IPS-18c (cell line): ENCODE results near the gene HLCS.

Experiments used
- H3K4me3 ChIP-seq: 2 replicates; pipeline ENCODE4 v1.7.0; 2013; ENCODE audit warnings: low read depth, mild to moderate bottlenecking, low read length, moderate library complexity; ENCODE audit not compliant: insufficient read depth
- H3K9me3 ChIP-seq: one replicate; pipeline ENCODE4 v1.6.1; 2013; ENCODE audit warnings: mild to moderate bottlenecking, low read length, moderate library complexity; ENCODE audit not compliant: control insufficient read depth, insufficient read depth

The HLCS gene

DNA sequence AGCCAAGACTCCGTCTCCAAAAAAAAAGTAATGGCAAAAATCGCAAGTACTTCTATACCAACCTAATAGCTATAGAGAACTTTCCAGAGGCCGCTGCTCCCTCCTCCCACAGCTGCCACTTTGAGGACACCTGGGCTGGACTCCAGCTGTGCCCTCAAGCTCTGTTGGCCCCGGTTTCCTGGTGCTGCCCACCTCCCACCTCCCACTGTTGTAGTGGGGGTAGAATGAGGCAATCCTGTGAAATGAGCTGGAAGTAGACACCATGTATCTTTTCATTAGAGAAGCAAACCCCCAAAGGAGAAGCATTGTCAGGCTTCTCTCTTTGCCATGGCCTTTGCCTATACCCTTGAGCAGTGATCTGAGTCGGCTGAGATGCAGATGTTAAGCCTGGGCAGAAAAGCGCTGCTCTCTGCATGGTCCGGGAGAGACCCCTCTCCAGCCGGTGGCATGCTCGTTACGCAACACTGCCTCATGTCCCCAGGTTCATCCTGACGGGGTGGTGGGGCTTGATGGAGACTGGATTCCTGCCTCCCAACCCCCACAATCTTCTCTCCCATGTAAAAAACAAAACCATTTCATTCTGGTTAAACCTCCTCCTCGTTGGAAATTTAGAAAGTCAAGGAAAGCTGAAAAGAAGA is 227.9 kb downstream of the HLCS start:
- Histone ChIP-seq H3K4me3 (no peak overlapping the region), H3K9me3 (peaks cover 2% of the 10 kb centered on the region)

DNA sequence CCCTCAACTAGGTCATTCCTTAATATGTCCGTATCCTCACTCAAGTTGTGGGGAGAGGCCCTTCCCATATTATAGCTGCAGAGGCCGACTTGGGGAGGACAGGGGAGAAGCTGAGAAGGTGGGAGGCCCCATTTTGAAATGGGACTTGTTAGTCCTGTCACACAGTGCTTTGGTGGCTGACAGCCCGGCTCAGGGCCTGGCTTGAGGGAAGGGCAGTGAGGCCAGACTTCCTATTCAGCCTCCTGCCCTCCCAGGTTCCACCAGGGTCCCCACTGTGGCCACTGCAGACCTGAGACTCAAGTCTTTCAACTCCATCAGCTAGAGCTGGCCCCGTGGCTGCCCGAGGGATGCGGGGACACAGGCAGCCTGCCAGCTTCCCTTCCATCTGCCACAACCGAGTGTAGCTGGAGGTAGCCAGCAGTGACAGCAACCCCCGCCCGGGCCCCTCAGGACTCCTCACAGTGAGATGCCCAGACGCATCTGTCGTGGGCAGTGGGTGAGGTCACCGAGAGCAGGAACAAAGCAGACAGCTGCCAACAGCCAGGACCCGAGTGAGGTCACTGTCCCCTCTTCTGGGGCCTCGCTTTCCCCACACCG is 230.6 kb downstream of the HLCS start:
- peaks cover 2% of the 10 kb centered on the region for H3K9me3 ChIP-seq
- H3K4me3 ChIP-seq = no peak overlapping the region

DNA sequence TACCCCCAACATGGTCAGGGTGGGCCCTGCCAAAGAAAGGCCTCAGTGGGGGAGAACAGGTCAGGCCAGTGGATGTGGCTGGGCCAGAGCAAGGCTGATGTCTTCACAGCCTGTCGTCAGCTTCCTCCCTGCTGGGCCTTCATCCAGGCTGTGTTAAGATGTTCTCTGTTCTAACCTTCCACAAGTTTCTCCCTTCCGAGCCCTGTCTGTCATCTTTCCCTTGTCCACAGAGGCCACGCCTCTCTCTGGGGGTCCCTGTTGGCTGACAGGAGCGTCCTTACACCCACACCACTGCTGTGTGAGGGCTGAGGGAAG is 231.3 kb downstream of the HLCS start:
- Histone ChIP-seq H3K4me3 (no peak overlapping the region), H3K9me3 (peaks cover 2% of the 10 kb centered on the region)

DNA sequence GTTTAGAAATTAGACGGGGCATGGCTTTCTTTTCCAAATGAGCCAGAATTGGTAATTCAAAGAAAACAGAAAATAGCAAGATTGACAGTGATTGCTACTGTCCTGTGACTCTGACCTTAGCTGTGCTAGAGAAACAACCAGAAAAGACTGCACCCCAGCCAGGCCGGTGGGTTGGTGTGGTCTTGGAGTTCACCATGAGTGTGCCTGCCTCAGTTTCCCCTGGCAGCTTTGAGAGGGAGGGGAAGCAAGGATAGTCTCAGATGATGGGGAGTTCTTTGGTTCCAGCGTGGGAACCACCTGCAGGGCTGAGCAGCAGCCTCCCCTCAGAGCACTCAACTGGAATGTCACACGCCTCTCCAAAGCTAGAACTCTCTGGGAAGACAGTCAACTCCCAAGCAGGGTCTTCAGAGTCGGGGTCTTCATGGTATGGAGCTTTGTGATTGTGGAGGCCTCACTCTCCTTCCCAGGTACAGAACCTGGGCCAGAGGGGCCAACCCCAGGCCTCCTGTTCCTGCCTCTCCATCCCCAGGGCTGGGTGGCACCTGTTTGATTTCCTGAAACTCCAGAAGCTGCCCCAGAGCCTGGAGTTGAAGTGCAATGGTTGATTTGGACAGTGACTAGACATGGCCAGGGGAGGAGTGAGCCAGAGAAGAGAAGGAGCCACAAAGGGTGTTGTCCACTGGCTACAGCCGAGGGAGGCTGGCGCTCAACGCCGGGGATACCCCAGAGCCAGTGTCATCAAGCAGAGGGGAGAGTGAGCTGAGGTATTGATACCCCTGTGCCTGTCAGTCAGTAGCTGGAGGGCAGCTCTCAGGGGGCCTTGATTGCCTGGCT is 231.9 kb downstream of the HLCS start:
- Histone ChIP-seq H3K9me3 (peaks cover 2% of the 10 kb centered on the region), H3K4me3 (no peak overlapping the region)

DNA sequence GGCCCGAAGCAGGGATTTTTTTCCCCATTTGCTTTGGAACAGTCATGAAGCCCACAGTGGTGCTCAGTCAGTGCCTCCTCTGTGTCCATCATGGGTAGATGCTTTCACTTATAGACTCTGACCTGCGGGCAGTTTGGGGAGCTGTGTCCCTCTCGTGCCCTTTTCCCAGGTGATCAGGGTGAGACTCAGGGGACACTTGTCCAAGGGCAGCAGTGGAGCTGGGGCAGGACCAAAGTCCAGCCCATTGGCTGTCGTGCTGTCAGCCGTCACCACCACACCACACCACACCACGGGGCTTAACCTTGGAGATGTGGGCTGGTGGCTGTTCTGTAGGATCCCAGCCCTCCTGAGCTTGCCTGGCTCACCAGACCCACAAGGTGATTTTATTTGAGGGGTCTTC is 232.6 kb downstream of the HLCS start:
- H3K9me3 ChIP-seq = peaks cover 2% of the 10 kb centered on the region
- H3K4me3 ChIP-seq = no peak overlapping the region

DNA sequence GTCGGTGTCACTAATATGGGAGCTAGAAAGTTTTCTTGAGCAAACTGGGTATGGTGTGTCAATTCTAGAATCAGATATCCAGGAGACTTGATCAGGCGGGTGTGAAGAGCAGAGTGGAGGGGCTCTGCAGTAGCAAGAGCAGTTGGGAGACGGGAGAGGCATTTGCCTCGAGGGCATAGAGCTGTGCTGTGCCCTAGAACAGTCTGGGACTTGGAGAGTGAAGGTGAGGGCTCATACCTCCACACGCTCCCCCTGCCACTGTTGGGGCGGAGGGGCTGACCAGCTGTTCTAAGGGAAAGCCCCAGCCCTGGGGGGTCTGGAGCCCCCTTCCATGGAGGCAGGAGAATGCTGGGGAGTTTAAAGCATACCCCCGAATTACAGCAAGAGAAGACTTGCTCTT is 233.7 kb downstream of the HLCS start:
- Histone ChIP-seq H3K4me3 (no peak overlapping the region), H3K9me3 (peaks cover 2% of the 10 kb centered on the region)

DNA sequence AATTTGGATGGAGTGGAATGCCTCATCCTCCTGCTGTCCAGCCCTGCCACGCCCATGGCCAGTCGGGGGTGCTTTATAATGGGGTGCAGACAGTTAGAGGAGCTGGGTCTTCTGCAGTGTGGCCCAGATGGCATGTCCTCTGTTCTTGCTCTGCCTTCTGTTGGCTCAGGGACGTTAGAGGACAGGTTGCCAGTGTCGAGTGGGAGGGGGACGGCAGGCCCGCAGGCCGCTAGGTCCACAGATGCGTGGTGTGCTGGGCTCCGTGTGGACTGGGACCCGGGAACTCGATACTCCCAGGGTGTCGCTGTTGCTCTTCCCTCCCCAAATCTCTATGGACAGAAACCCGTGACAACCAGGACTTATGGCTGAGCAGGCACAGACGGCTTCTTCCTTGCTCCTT is 234.3 kb downstream of the HLCS start:
- peaks cover 2% of the 10 kb centered on the region for H3K9me3 ChIP-seq
- no peak overlapping the region for H3K4me3 ChIP-seq

DNA sequence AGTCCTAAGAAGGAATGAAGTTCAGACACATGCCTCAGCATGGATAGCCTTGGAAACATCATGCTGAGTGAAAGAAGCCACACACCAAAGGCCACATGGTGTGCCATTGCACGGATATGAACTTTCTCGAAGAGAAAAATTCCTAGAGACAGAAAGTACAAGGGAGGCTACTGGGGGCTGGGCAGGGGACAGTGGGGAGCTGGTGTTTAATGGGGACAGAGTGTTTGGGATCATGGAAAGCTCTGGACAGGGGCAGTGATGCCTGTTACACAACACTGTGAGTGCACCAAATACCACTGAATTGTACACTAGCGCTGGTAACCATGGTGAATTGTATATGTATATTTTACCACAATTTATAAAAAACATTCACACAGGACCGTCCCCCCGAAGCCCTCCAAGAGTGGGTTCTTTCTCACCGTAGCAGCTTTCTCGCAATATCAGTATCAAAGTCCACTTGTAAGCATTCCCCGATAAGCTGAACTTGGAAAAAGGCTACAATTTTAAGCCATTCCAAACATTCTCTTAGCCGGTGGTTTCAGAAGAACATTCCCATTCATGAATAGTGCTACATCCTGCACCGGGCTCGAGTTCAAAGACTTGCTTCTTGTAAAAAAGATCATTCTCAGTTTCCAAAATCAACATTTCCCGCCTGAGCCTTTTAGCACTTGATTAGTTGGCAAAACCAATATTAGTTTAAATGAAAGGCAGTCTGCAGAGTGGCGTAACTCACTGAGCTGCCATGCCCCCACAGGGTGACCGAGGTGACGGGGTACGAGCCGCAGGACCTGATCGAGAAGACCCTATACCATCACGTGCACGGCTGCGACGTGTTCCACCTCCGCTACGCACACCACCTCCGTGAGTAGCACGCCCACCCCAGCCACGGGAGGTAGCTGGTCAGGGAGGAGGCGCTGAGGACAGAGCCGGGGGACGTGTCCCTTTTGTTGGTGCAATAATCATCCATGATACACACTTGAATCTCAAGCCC is 235.9 kb downstream of the HLCS start:
- Histone ChIP-seq H3K9me3 (peaks cover 2% of the 10 kb centered on the region), H3K4me3 (no peak overlapping the region)

DNA sequence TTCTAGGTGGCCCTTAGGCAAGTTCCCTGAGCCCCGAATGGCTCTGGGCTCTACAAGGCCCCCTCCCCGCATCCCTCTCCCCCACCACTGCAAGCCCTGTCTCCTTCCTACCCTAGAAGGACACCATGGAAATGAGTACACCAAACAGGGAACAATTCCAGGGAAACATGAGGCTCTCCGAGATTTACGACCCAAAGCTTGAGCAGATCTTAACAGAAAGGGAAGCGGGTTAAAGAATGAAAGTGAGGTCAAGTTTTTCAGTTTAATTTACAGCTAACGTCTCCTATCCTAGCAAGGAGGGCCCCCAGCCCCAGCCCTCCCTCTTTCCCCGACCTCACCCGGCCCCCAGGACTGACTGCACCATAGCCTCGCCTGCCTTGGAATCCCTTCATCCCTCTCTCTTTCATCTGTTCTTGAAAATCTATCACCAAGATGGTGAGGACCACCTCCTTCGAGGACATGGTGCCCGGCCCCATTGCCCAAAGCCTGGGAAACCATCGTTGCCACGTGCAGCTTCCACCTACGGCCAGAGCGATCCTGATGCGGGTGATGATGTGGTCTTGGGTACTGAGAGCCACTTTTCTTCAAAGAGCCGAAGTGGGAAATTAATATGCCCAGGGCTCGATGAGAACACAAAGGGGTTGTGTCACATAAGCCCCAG is 237.0 kb downstream of the HLCS start:
- Histone ChIP-seq H3K4me3 (no peak overlapping the region), H3K9me3 (no peaks in the 10 kb centered on the region)

DNA sequence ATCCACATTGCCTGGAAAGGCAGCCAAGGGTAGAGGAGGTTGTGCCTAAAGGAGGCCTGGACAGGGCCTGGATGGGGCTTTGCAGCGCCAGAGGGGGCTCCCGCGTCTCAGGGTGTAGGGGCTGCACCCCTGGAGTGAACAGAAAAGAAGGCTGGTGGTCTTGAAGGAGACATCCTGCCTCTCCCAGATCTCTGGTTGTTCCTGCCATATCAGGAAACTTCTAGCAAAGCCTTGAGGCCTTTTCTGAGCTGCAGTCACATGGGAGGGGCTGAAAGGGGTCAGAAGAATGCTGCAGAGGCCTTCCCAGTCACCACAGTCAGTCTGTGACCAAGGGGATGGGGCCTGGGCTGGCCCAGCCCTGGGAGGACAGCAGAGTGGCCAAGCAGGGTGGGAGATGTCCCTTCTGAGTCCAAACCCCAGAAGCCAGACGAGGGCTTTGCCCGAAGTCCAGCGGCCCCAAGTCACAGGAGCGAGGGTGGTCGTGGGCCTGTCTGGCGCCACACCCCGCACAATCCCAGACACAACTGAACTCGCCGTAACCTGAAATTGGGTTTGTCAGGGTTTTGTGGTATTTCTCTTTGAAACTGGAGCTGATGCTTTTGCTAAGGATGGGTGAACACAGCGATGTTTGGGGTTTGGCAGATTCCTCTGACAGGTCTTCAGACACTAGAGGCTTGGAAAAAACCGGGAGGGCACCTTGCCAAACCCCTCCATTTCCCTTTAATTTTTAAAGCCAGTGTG is 237.9 kb downstream of the HLCS start:
- no peaks in the 10 kb centered on the region for H3K9me3 ChIP-seq
- H3K4me3 ChIP-seq = no peak overlapping the region

DNA sequence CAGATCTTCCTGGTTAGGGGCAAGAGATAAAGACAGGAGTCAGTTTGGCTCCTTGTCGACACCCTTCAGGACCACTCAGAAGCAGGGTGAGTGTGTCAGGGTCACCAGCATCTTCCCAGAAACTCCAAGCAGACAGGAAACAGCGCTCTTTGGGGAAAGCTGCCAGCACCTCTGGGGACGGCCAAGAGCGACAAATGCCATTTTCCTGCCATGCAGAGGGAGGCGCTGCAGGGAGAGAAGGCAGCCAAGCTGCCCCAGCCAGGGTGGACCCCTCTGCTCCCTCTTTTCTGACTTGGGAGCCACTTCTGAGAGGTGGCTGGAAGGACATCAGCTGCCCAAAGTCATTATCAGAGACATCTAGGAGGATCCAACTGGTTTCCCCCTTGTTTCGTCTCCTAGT is 238.6 kb downstream of the HLCS start:
- Histone ChIP-seq H3K9me3 (no peaks in the 10 kb centered on the region), H3K4me3 (no peak overlapping the region)

DNA sequence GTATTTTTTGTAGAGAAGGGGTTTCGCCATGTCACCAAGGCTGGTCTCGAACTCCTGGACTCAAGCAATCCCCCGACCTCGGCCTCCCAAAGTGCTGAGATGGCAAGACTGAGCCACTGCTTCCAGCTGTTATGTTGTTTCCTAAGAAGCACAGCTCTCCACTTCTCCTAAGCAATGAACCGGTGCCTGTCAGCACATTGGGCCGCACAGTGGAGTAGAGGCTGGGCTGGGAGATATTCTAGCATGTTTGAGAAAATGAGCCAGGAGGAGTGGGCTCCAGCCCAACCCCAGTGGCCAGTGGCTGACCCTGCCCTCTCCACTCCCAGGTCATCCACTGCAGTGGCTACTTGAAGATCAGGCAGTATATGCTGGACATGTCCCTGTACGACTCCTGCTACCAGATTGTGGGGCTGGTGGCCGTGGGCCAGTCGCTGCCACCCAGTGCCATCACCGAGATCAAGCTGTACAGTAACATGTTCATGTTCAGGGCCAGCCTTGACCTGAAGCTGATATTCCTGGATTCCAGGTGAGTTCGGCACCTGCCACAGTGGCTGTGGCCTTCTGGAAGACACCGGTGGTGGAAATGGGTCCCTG is 240.6 kb downstream of the HLCS start:
- no peak overlapping the region for H3K4me3 ChIP-seq
- H3K9me3 ChIP-seq = no peaks in the 10 kb centered on the region

DNA sequence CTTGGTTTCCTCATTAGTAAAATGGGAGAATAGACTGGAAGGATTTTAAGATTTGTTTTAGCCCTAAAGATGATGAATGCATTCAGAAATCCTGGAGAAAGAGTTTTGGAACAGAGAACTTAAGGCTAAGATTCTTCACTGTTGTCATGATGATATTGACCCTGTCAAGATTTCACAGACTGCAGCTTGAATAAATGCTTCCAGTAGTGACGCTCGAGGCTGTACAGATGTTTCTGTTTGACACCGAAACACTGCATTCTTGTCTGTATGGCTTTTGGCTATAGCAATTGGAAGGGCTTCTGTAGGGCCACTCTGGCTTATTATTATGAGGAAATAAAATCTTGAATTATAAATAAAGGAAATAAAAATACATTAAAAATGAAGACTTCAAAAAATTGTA is 241.8 kb downstream of the HLCS start:
- Histone ChIP-seq H3K4me3 (no peak overlapping the region), H3K9me3 (no peaks in the 10 kb centered on the region)

DNA sequence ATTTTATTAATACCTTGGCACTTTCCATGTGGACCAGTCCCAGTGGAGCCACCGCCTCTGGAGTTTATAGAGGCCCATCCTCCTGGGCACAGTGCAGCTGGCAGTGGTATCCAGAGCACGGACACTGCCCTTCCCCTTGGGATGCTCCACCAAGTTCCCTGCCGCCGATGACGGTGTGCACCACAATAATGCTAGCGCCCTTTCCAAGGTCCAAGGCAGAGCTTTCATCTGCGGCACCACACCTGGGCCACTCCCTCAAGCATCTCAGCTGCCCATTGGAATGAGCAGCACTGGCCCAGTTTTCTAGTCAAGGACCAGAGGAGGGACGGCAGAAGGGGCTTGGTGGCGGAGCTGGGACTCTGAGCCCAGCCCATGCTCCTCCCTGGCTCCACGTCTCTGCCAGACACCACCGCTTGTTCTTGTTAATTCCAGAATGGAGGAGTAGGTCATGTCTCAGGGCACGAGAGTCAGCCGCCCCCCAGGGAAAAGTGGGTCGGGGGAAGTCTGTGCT is 243.0 kb downstream of the HLCS start:
- H3K4me3 ChIP-seq = no peak overlapping the region
- H3K9me3 ChIP-seq = no peaks in the 10 kb centered on the region

DNA sequence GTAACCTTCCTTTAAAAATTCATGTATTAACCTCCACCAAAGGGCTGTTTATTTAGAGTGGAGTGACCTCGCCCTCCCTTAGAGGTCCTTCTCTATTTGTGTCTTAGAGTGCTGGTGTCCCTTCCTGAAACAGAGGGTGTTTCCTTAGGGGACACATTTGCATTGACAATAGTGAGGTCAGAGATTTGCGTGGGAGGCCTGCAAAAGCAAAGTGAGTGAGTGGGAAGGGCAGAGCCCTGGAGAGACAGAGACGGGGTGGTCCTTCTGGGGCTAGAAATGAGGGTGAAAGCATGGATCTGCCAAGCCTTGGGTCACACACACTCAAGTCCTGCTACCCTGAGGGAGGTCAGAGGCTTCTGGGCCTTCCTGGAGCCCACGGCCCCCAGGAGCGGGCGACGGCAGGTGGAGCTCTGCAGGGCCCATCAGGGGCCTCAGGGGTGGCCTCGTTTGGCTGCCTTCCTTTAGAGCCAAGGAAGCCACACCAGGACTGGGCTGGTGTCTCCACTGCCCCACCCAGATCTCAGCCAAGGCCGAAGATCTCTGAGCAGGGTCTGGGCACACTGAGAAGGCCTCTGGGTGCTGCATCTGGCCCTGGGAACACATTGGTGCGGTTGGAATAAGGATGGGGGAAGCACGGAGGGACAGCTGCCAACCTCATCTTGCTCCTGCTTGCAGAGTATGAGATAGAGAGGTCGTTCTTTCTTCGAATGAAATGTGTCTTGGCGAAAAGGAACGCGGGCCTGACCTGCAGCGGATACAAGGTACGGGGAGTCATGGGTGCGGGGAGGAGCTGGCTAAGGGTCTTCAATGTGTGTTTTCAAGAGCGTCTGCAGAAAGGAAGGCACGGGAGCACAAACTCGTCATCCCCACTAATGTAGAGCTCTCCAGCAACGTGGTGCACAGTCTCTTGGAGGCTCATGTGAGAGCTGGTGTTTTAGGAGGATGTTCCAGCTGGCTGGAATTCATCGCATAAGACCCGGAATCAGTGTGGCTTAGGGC is 243.8 kb downstream of the HLCS start:
- H3K9me3 ChIP-seq = no peaks in the 10 kb centered on the region
- no peak overlapping the region for H3K4me3 ChIP-seq
